ENCODE data around the gene METTL18. TPM values are rescaled to one million over a fixed set of nuclear protein-coding genes. Genes with fewer than 3 reads are reported as not detected.
A peak's percentile ranks its signal among the peaks of the same experiment; 100 is the strongest.

Gene METTL18
- 8.8 and 12.6 TPM in 2 replicates for total RNA-seq

DNA sequence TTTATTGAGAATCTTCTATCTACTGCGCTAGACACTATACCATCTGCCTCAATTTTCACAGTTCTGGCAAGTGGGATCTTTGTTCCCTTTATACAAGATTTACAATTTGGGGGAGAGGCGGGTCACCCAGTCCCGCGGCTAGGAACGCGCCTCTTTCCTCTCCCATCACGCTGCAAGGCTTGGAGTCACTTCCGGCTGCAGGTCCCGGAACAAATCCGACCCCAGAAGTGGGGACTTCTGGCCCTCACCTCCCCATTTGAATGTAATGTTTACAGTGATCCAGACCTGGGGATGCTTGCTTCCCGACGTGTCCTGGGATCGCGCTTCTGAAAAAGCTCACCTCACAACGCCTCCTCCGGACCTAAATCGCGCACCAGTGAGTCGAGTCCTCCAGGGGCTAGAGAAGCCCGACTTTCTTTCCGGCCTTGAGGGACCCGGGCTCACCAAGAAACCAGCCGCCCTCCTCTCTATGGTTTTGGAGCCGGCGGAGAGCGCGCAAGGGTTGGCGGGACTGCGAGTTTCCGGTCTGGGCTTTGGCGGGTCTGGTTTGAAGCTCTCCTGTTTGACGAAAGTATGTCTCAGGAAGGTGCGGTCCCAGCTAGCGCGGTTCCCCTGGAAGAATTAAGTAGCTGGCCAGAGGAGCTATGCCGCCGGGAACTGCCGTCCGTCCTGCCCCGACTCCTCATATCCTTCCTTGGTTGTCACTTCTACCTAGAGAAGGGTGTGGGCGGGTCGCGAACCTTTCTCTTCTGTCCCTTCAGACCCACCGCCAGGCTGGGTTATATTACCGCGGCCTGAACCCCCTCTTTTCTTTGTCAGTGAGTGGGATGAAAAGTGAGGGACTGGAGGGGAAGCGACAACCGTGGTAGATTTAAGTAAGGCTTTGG, at the start of gene METTL18:
Gene METTL18 (minus strand): TSS at position 378 of the 887 bp plus-strand sequence. CDS start 1,212 bp downstream, outside the sequence.
- TF ChIP-seq, protein P1, sequence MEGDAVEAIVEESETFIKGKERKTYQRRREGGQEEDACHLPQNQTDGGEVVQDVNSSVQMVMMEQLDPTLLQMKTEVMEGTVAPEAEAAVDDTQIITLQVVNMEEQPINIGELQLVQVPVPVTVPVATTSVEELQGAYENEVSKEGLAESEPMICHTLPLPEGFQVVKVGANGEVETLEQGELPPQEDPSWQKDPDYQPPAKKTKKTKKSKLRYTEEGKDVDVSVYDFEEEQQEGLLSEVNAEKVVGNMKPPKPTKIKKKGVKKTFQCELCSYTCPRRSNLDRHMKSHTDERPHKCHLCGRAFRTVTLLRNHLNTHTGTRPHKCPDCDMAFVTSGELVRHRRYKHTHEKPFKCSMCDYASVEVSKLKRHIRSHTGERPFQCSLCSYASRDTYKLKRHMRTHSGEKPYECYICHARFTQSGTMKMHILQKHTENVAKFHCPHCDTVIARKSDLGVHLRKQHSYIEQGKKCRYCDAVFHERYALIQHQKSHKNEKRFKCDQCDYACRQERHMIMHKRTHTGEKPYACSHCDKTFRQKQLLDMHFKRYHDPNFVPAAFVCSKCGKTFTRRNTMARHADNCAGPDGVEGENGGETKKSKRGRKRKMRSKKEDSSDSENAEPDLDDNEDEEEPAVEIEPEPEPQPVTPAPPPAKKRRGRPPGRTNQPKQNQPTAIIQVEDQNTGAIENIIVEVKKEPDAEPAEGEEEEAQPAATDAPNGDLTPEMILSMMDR (IDR thresholded peaks at IDR 0.05; ENCODE audit: insufficient read depth, low read length, poor library complexity, severe bottlenecking): no peak
- Histone ChIP-seq H3K4me3 (ENCODE audit: low read depth, low read length) (peak within 1 kb of the TSS; percentile 93), H3K36me3 (ENCODE audit: control insufficient read depth, insufficient read depth, low read length) (peaks cover under 1% of the 10 kb centered on the region), H3K27me3 (ENCODE audit: control insufficient read depth, insufficient read depth, low read length) (no peaks in the 10 kb centered on the region)
- DNase-seq (ENCODE audit: low read depth): peak; percentile 77

DNA sequence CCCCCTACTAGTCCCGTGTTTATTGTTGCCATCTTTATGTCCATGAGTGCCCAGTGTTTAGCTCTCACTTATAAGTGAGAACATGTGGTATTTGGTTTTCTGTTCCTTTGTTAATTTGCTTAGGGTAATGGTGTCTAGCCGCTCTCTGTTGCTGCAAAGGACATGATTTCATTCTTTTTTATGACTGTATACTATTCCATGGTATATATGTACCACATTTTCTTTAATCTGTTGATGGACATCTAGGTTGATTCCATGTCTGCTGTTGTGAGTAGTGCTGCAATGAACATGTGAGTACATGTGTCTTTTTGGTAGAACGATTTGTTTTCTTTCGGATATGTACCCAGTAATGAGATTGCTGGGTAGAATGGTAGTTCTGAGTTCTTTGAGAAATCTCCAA, 44.2 kb upstream of the METTL18 start:
- no peaks in the 10 kb centered on the region for H3K36me3 ChIP-seq (ENCODE audit: control insufficient read depth, insufficient read depth, low read length)
- DNase-seq (ENCODE audit: low read depth): no peak
- H3K4me3 ChIP-seq (ENCODE audit: low read depth, low read length): no peak overlapping the region
- no peaks in the 10 kb centered on the region for H3K27me3 ChIP-seq (ENCODE audit: control insufficient read depth, insufficient read depth, low read length)
- TF ChIP-seq, protein P1 (IDR thresholded peaks at IDR 0.05; ENCODE audit: insufficient read depth, low read length, poor library complexity, severe bottlenecking): no peak

DNA sequence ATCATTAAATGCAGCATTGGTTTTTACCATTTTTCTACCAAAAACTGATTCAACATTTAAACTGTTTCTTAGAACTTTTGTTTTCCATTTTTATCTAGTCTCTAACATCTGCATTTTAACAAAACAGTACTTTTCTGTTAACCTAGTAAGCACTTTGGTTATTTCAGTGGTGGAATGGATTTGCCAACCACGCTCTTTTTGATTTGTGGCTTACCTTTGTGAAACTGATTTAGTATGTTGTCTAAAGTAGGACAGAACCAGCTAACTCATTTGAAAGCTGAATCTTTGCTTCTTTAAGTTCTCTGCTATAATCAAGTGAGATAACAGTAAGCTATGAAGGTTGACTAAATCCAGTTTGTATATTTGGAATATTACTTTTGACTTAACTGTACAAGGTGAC, 41.5 kb upstream of the METTL18 start:
- DNase-seq (ENCODE audit: low read depth): no peak
- H3K27me3 ChIP-seq (ENCODE audit: control insufficient read depth, insufficient read depth, low read length): no peaks in the 10 kb centered on the region
- H3K36me3 ChIP-seq (ENCODE audit: control insufficient read depth, insufficient read depth, low read length): no peaks in the 10 kb centered on the region
- H3K4me3 ChIP-seq (ENCODE audit: low read depth, low read length): no peak overlapping the region
- TF ChIP-seq, protein P1 (IDR thresholded peaks at IDR 0.05; ENCODE audit: insufficient read depth, low read length, poor library complexity, severe bottlenecking): no peak

DNA sequence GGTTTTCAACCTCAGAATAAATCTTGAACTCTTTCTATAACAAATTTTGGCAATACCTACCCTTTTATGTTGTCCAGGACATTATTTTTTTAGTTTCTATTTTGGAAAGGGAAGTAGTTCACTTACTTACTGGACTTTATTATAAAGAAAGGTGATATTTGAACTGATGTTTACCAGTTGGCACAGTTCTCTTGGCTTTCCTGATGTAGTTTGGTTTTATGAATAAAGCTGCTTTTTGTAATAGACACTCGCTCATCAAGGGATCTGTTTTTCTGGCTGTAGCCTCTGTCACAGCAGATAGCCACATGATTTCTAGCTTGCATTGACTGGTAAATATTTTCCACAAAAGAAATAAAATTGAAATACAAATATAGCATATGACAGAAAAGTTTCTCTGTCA, 40.9 kb upstream of the METTL18 start:
- Histone ChIP-seq H3K36me3 (ENCODE audit: control insufficient read depth, insufficient read depth, low read length) (no peaks in the 10 kb centered on the region), H3K4me3 (ENCODE audit: low read depth, low read length) (no peak overlapping the region), H3K27me3 (ENCODE audit: control insufficient read depth, insufficient read depth, low read length) (no peaks in the 10 kb centered on the region)
- TF ChIP-seq, protein P1 (IDR thresholded peaks at IDR 0.05; ENCODE audit: insufficient read depth, low read length, poor library complexity, severe bottlenecking): no peak
- DNase-seq (ENCODE audit: low read depth): no peak

DNA sequence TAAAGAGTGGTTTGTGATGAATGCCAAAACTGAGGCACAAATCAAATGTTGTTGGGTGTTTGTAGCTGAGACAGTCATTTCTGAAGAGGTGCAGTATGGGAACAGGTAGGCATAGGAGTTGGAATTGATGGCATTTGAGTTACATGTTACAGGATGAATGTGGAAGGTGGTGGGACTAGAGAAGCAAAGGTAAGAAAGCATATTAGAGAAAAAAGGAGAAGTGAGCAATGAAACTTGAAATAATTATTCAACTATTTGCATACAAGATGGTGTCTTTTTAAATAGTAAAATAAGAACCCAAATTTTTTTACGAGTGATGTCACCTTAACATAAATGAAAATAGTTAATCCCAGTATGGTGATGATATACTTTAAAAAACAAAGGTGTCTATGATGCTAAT, 40.2 kb upstream of the METTL18 start:
- Histone ChIP-seq H3K27me3 (ENCODE audit: control insufficient read depth, insufficient read depth, low read length) (no peaks in the 10 kb centered on the region), H3K4me3 (ENCODE audit: low read depth, low read length) (no peak overlapping the region), H3K36me3 (ENCODE audit: control insufficient read depth, insufficient read depth, low read length) (no peaks in the 10 kb centered on the region)
- DNase-seq (ENCODE audit: low read depth): no peak
- TF ChIP-seq, protein P1 (IDR thresholded peaks at IDR 0.05; ENCODE audit: insufficient read depth, low read length, poor library complexity, severe bottlenecking): no peak
